Stimulated activated memory B cell treated with anti-CD40 and anti-IgM and Interleukin-4, amounts not matched to agents 10 μg/mL and 1 μg/mL and 100 μg/mL, for 72 hours (primary cell): Measurements from ENCODE around the gene HOXC12.

Source experiments
- ATAC-seq: fragments of 150-1000 bp; cut with Tn5 transposase; 2 replicates; pipeline ENCODE4 v1.10.0; 2021
- H3K27ac Mint-ChIP-seq: one replicate; pipeline ENCODE4 v1.8.0; 2022; ENCODE audit warnings: mild to moderate bottlenecking, mixed read lengths
- H3K27me3 Mint-ChIP-seq: one replicate; pipeline ENCODE4 v1.8.0; 2022; ENCODE audit warnings: mixed read lengths
- H3K36me3 Mint-ChIP-seq: one replicate; pipeline ENCODE4 v1.8.0; 2022; ENCODE audit warnings: mixed read lengths
- H3K4me1 Mint-ChIP-seq: one replicate; pipeline ENCODE4 v1.8.0; 2022; ENCODE audit warnings: mixed read lengths
- H3K4me3 Mint-ChIP-seq: one replicate; pipeline ENCODE4 v1.8.0; 2022; ENCODE audit warnings: mild to moderate bottlenecking, moderate library complexity, mixed read lengths
- H3K9me3 Mint-ChIP-seq: one replicate; pipeline ENCODE4 v1.8.0; 2022; ENCODE audit warnings: mixed read lengths

The HOXC12 gene

GRCh38 chr12:53998110-53998899, 43.6 kb downstream of the HOXC12 start:
- H3K27me3 Mint-ChIP-seq = peaks cover 98% of the 10 kb centered on the region
- no peak for ATAC-seq
- no peaks in the 10 kb centered on the region for H3K36me3 Mint-ChIP-seq
- H3K4me1 Mint-ChIP-seq = peaks cover 36% of the 10 kb centered on the region
- no peak overlapping the region for H3K27ac Mint-ChIP-seq
- H3K4me3 Mint-ChIP-seq = no peak overlapping the region
- H3K9me3 Mint-ChIP-seq = no peaks in the 10 kb centered on the region

DNA sequence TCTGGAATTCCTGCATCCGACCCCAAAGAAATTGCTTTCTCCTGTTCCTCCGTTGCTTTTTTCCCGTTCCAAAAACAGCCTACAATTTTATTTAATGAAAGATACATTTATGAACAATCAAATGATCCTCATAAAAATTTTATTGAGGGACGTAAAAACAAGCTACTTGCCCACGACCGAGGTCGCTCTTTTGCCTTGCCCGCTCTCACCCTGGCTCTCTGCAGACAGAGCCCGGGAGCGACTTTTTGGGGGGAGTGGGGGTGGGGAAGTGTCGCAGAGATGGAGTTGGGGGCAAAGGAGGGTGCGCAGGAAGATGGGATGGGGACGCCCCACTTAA, 44.2 kb downstream of the HOXC12 start:
- no peak for ATAC-seq
- peaks cover 34% of the 10 kb centered on the region for H3K4me1 Mint-ChIP-seq

DNA sequence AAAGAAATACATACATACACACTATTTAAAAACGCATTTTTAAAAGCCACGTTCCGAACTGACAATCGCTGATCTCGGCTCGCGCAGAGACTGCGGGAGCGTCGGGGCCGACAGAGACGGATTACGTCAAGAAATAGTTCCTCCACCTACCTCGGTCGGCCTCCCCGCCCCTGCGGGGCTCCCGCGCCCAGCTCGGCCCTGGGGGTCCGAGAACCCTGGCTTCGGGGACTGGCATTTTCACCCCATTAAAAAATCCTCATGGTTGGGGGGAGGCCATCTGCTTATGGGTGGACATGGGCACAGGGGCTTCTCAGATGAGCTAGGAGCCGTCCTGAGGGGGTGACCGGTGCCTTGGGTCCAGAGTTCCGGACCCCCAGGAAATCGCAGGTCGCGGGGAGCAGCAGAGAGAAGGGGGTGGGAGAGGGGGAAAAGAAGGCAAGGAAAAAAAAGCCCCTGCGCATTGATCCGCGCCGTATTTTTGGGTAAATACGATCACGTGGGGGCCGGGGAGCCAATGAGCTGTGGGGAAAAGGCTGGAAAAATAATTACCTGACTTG, 44.9 kb downstream of the HOXC12 start:
- no peaks in the 10 kb centered on the region for H3K36me3 Mint-ChIP-seq
- peaks cover 29% of the 10 kb centered on the region for H3K4me1 Mint-ChIP-seq
- no peaks in the 10 kb centered on the region for H3K9me3 Mint-ChIP-seq
- H3K27me3 Mint-ChIP-seq = peaks cover 98% of the 10 kb centered on the region
- no peak overlapping the region for H3K27ac Mint-ChIP-seq
- no peak for ATAC-seq
- H3K4me3 Mint-ChIP-seq = no peak overlapping the region

More for the DNA sequence above, 44.2 kb downstream of the HOXC12 start:
- H3K27ac Mint-ChIP-seq = no peak overlapping the region
- peaks cover 98% of the 10 kb centered on the region for H3K27me3 Mint-ChIP-seq
- H3K9me3 Mint-ChIP-seq = no peaks in the 10 kb centered on the region
- H3K36me3 Mint-ChIP-seq = no peaks in the 10 kb centered on the region
- no peak overlapping the region for H3K4me3 Mint-ChIP-seq

DNA sequence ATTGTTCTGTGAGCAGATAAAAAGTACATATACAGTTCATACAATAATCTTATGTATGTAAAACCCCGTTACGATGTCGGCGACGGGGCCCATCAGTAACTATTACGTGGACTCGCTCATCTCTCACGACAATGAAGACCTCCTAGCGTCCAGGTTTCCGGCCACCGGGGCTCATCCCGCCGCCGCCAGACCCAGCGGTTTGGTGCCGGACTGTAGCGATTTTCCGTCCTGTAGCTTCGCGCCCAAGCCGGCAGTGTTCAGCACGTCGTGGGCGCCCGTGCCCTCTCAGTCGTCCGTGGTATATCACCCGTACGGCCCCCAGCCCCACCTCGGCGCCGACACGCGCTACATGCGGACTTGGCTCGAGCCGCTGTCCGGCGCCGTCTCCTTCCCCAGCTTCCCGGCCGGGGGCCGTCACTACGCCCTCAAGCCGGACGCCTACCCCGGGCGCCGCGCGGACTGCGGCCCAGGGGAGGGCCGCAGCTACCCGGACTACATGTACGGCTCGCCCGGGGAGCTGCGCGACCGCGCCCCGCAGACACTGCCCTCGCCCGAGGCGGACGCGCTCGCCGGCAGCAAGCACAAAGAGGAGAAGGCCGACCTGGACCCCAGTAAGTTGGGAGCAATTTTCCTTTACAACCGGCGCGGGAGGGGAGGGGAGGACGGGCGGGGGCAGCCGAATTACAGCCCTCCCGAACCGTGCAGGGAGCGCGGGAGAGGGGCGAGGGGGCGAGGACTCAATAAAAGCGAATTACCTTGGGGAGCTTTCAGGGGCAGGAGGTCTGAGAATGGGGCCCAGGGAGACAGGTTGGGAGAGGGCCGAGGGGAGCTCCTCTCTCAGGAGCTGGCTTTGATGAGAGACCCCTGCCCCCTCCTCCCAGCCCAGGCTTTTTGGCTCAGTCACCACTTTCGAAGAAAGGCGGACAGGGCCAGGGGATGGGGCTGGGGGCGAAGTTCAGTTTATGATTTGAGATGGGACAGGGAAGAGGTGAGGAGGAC, 45.7 kb downstream of the HOXC12 start, which contains the start of gene HOXC9:
HOXC9 (plus strand) TSS at position 46 of the 999 bp plus-strand sequence; CDS start at position 74, 28 bp downstream.
- Mint-ChIP-seq H3K36me3 (no peaks in the 10 kb centered on the region), H3K4me3 (no peak within 1 kb of the TSS), H3K27me3 (peaks cover 98% of the 10 kb centered on the region), H3K27ac (no peak within 1 kb of the TSS), H3K9me3 (no peaks in the 10 kb centered on the region), H3K4me1 (peaks cover 25% of the 10 kb centered on the region)
- no peak for ATAC-seq

DNA sequence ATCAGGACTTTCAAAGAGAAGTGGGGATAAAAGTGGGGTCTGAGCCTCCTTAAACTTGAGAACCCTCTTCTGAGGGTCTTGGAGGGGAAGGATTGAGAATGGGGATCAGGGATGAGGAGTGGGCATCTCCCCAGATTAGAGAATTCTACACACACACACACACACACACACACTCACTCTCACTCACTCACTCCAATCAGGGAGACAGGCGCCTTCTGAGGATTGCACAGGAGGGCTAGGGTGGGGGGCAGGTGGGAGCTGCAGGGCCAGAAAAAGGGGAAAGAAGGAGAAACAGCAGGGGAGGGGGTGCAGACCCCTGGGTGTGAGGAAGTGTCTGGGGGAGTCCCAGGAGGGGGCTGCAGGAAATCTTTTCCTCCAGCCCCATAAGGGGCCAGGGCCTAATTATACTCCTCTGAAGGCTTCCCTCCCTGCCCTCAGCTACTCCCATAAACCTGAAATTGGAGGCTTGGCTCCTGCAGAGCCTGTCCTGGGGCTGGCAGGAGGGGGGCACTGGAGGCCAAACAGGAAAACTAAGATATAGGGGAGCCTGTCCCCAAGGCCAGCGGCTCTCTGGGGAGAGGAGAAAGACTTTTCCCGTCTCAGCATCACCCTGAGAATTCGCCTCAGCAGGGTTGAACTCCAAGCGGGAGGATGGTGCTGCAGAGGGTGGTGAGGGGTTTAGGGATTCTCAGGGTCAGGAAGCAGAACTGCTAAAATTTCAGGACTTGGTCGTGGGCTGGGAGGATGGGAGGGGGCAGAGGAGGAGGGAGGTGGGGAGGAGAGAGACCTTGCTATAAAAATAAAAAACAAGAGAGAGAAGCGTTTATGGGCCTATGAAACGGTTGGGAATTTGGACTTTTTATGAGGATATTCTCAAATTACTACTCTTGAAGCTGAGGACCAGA, 46.8 kb downstream of the HOXC12 start:
- no peaks in the 10 kb centered on the region for H3K36me3 Mint-ChIP-seq
- peaks cover 25% of the 10 kb centered on the region for H3K4me1 Mint-ChIP-seq
- H3K27me3 Mint-ChIP-seq = peaks cover 98% of the 10 kb centered on the region
- H3K27ac Mint-ChIP-seq = no peak overlapping the region
- no peak for ATAC-seq
- no peak overlapping the region for H3K4me3 Mint-ChIP-seq
- no peaks in the 10 kb centered on the region for H3K9me3 Mint-ChIP-seq

GRCh38 chr12:54002278-54002914, 47.7 kb downstream of the HOXC12 start:
- Mint-ChIP-seq H3K9me3 (no peaks in the 10 kb centered on the region), H3K36me3 (no peaks in the 10 kb centered on the region), H3K27ac (no peak overlapping the region), H3K27me3 (peaks cover 98% of the 10 kb centered on the region), H3K4me1 (peaks cover 21% of the 10 kb centered on the region), H3K4me3 (no peak overlapping the region)
- ATAC-seq = no peak

GRCh38 chr12:54002915-54003389, 48.2 kb downstream of the HOXC12 start:
- Mint-ChIP-seq H3K27me3 (peaks cover 97% of the 10 kb centered on the region), H3K4me1 (peaks cover 16% of the 10 kb centered on the region), H3K27ac (no peak overlapping the region), H3K9me3 (no peaks in the 10 kb centered on the region), H3K4me3 (no peak overlapping the region), H3K36me3 (no peaks in the 10 kb centered on the region)
- ATAC-seq = no peak

GRCh38 chr12:54003625-54004024, 48.9 kb downstream of the HOXC12 start:
- Mint-ChIP-seq H3K27ac (no peak overlapping the region), H3K9me3 (no peaks in the 10 kb centered on the region), H3K27me3 (peaks cover 94% of the 10 kb centered on the region), H3K4me1 (peaks cover 19% of the 10 kb centered on the region), H3K4me3 (no peak overlapping the region), H3K36me3 (no peaks in the 10 kb centered on the region)
- no peak for ATAC-seq

DNA sequence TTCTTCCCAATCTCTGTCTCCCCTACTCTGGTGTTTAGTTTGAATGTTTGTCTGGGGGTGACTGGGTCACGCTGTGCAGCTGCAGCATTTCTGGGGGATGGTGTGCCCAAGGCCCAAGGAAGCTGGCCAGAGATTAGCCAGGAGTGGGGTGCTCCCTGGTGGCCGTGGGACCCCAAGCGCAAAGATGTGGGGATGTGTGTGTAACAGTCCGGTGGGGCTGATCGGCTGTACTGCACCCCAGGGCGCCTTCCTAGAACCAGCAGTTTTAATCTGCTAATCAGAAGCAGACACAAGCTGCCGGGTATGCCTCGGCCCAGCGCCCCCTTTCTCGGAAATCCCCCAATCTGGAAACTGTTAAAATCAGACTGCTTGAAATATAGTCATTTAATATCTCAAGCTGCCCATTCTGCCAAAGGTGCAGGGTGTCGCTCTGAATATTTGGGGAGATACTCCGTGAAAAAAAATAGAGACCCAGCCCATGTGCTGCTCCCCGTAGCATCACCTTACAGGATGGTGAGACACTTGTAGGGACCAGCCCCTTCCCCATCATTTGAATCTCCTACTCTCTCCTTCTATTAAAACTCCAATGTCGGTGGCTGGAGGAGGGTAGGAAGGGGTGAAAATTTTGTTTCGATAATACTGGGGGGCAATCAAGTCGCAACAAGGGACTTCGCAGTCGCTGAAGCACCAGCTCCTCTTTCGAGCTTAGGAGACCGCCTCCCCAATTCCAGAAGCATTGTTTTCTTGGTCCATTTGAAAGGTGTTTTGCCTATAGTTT, 49.5 kb downstream of the HOXC12 start:
- no peak for ATAC-seq
- Mint-ChIP-seq H3K27me3 (peaks cover 94% of the 10 kb centered on the region), H3K27ac (no peak overlapping the region), H3K9me3 (no peaks in the 10 kb centered on the region), H3K36me3 (no peaks in the 10 kb centered on the region), H3K4me1 (peaks cover 25% of the 10 kb centered on the region), H3K4me3 (no peak overlapping the region)

DNA sequence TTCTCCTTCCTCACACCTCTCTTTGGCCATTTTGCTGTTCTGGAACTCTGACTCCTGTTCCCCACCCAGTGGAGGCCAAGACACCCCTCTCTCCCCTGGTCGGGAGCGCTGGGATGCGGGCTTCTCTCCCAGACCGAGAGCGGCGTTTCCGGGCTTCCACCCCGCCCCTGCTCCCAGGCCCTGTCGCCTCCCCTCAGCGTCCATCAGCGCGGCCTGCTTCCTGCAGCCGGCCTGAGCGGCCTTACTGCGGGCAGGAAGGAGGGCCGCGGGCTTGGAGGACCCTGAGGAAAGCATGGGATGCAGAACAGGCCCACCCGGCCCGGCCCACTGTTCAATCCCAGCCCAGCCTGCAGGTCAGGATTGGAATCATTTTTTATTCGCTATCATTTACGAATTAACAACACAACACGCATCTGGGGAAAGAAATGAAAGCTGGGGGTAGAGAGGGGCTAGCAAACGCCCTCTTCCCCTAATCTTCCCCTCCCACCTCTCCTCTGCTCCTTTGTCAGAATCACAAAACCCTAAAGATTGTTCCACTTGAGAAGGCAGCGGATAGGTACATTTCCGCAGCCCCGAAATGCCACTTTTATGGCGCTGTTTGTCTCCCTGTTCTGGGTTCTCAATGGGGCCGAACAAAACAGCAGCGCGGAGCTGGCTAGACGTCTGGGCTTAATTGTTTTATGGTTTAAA, 50.3 kb downstream of the HOXC12 start:
- ATAC-seq = no peak
- peaks cover 32% of the 10 kb centered on the region for H3K4me1 Mint-ChIP-seq
- H3K4me3 Mint-ChIP-seq = no peak overlapping the region
- no peak overlapping the region for H3K27ac Mint-ChIP-seq
- no peaks in the 10 kb centered on the region for H3K9me3 Mint-ChIP-seq
- H3K36me3 Mint-ChIP-seq = no peaks in the 10 kb centered on the region
- peaks cover 95% of the 10 kb centered on the region for H3K27me3 Mint-ChIP-seq

DNA sequence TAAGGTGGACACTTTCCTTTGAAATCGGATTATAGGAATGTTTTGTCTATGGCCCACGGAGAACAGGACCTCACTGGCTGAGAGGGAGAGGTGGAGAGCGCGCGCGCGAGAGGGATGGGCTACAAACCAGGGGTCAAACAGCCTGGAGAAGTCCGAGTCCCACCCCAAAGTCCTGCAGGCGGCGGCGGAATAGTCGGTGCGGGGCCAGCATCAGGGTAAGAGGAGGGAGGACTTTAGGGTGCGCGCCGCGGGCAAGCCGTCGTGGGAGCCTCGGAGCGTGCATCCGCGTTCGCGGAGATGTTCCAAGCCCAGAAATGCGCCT, 50.8 kb downstream of the HOXC12 start:
- Mint-ChIP-seq H3K9me3 (no peaks in the 10 kb centered on the region), H3K4me1 (peaks cover 32% of the 10 kb centered on the region), H3K27me3 (peaks cover 95% of the 10 kb centered on the region), H3K4me3 (no peak overlapping the region), H3K36me3 (no peaks in the 10 kb centered on the region), H3K27ac (no peak overlapping the region)
- no peak for ATAC-seq

- Mint-ChIP-seq H3K36me3 (no peaks in the 10 kb centered on the region), H3K27me3 (peaks cover 95% of the 10 kb centered on the region), H3K27ac (no peak overlapping the region), H3K9me3 (no peaks in the 10 kb centered on the region), H3K4me1 (peaks cover 35% of the 10 kb centered on the region), H3K4me3 (peak overlapping the region; percentile 80)
- peak; percentile 84 for ATAC-seq
Measured at GRCh38 chr12:54005853-54006558, 51.3 kb downstream of the HOXC12 start.
